SU-DHL-6 (cell line): Measurements from ENCODE around the gene MGRN1.

Experiments
- H2AFZ ChIP-seq: fragments of 200-600 bp; sonication (generic); 2 replicates; pipeline ENCODE4 v1.6.1; 2014; ENCODE audit warnings: low read depth, mild to moderate bottlenecking, moderate library complexity, mixed read lengths, antibody characterized with exemption, low read length; ENCODE audit not compliant: severe bottlenecking
- H3F3A ChIP-seq: fragments of 200-600 bp; shearing (Covaris generic); 2 replicates; pipeline ENCODE4 v1.6.0; 2016; ENCODE audit warnings: antibody characterized with exemption, mild to moderate bottlenecking; ENCODE audit not compliant: insufficient read depth
- H3K27ac ChIP-seq: fragments of 200-600 bp; sonication (generic); 2 replicates; pipeline ENCODE4 v1.5.1; 2016; ENCODE audit warnings: low read depth, mild to moderate bottlenecking, low read length, moderate library complexity, mixed read lengths
- H3K27me3 ChIP-seq: fragments of 200-600 bp; sonication (generic), shearing (Covaris generic); 2 replicates; pipeline ENCODE4 v1.6.0; 2014; ENCODE audit warnings: mild to moderate bottlenecking, low read length
- H3K36me3 ChIP-seq: fragments of 200-600 bp; sonication (generic); 2 replicates; pipeline ENCODE4 v1.6.1; 2014; ENCODE audit warnings: mild to moderate bottlenecking, low read length, mixed read lengths
- H3K4me2 ChIP-seq: fragments of 300-600, 200-600 bp; shearing (Covaris generic), sonication (generic); 2 replicates; pipeline ENCODE4 v1.6.0; 2014; ENCODE audit warnings: low read length, low read depth, mild to moderate bottlenecking; ENCODE audit not compliant: poor library complexity, severe bottlenecking
- H3K4me3 ChIP-seq: fragments of 200-600 bp; sonication (generic); 2 replicates; pipeline ENCODE4 v1.5.1; 2014; ENCODE audit warnings: antibody characterized with exemption, low read length, mild to moderate bottlenecking, mixed read lengths; ENCODE audit not compliant: insufficient read depth, poor library complexity, severe bottlenecking
- H3K79me2 ChIP-seq: fragments of 200-600 bp; sonication (generic); 2 replicates; pipeline ENCODE4 v1.6.1; 2014; ENCODE audit warnings: mild to moderate bottlenecking, low read length, moderate library complexity; ENCODE audit not compliant: insufficient read depth
- H3K9ac ChIP-seq: fragments of 200-600 bp; sonication (generic); 2 replicates; pipeline ENCODE4 v1.7.0; 2014; ENCODE audit warnings: mild to moderate bottlenecking, low read length
- H3K9me2 ChIP-seq: fragments of 200-600 bp; sonication (generic); replicated peaks from 2 replicates; pipeline ENCODE4 v1.6.1; 2014; ENCODE audit warnings: low read length; ENCODE audit not compliant: insufficient read depth
- H3K9me3 ChIP-seq: fragments of 200-600 bp; sonication (generic); 2 replicates; pipeline ENCODE4 v1.6.1; 2014; ENCODE audit warnings: low read length, mixed read lengths; ENCODE audit not compliant: insufficient read depth
- H4K20me1 ChIP-seq: fragments of 200-600 bp; sonication (generic); 2 replicates; pipeline ENCODE4 v1.6.1; 2014; ENCODE audit warnings: low read depth, mild to moderate bottlenecking, antibody characterized with exemption, low read length, moderate library complexity, mixed read lengths
- EZH2phosphoT487 ChIP-seq: fragments of 200-600 bp; sonication (generic), shearing (Covaris generic); conservative IDR thresholded peaks from 2 replicates; pipeline ENCODE4 v1.6.1; 2018; ENCODE audit warnings: mild to moderate bottlenecking, antibody characterized with exemption, low read length, moderate library complexity, mixed read lengths
- TF ChIP-seq, protein P1 (sequence below): fragments of 200-600 bp; sonication (generic); IDR thresholded peaks from one replicate; pipeline ENCODE4 v1.5.1; 2017; ENCODE audit warnings: antibody characterized with exemption, mild to moderate bottlenecking, low read length, moderate library complexity; ENCODE audit not compliant: insufficient read depth, poor library complexity, severe bottlenecking

The MGRN1 gene

DNA sequence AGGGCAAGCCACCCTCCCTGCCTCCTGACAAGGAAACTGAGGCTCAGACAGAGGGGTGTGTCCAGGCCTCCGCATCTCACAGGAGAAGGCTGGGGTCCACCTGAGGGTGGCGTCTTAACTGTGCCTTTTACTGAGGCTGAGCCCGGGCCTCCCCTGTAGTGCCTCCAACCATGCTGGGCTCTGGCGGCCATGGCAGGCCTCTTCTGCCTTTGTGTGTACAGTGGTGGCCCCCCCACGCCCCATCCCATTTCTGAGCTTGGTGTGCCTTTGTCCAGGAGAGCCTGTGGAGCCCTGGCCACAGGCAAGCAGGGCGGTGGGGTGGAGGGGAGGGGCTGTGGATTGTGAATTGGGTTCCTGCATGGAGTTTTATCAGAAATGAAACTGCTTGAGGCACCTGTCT, 31.2 kb downstream of the MGRN1 start:
- TF ChIP-seq, protein P1, sequence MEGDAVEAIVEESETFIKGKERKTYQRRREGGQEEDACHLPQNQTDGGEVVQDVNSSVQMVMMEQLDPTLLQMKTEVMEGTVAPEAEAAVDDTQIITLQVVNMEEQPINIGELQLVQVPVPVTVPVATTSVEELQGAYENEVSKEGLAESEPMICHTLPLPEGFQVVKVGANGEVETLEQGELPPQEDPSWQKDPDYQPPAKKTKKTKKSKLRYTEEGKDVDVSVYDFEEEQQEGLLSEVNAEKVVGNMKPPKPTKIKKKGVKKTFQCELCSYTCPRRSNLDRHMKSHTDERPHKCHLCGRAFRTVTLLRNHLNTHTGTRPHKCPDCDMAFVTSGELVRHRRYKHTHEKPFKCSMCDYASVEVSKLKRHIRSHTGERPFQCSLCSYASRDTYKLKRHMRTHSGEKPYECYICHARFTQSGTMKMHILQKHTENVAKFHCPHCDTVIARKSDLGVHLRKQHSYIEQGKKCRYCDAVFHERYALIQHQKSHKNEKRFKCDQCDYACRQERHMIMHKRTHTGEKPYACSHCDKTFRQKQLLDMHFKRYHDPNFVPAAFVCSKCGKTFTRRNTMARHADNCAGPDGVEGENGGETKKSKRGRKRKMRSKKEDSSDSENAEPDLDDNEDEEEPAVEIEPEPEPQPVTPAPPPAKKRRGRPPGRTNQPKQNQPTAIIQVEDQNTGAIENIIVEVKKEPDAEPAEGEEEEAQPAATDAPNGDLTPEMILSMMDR: no peak
- TF ChIP-seq EZH2phosphoT487: no peak
- H3K36me3 ChIP-seq: no peaks in the 10 kb centered on the region
- H3F3A ChIP-seq: no peaks in the 10 kb centered on the region
- H2AFZ ChIP-seq: no peak overlapping the region
- H3K79me2 ChIP-seq: no peaks in the 10 kb centered on the region
- no peaks in the 10 kb centered on the region for H4K20me1 ChIP-seq
- no peak overlapping the region for H3K4me3 ChIP-seq
- H3K4me2 ChIP-seq: no peak overlapping the region
- no peak overlapping the region for H3K9ac ChIP-seq
- no peak overlapping the region for H3K27ac ChIP-seq
- no peaks in the 10 kb centered on the region for H3K27me3 ChIP-seq
- H3K9me2 ChIP-seq: no peaks in the 10 kb centered on the region
- H3K9me3 ChIP-seq: no peaks in the 10 kb centered on the region

DNA sequence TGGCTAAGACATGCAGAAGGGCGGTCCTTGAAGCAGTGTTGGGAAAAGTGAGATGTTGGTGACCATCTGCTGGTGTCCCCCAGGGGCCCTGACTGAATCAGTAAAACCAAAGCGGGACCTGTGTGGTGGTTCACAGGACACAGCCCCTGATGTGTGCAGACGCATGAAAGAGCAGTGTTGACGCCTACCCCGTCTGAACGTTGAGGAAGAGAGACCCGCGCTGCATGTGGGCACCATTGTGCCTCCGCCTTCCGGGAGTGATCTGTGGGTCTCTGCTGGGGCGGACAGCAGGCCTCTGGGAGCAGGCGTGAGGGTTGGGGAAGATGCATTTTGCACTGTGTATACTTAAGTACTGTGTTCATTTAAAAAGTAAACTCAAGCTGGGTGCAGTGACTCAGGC, 31.6 kb downstream of the MGRN1 start:
- Histone ChIP-seq H3K9me2 (no peaks in the 10 kb centered on the region), H3K9me3 (no peaks in the 10 kb centered on the region), H3K79me2 (no peaks in the 10 kb centered on the region), H2AFZ (no peak overlapping the region), H4K20me1 (no peaks in the 10 kb centered on the region), H3F3A (no peaks in the 10 kb centered on the region), H3K4me2 (no peak overlapping the region), H3K27ac (no peak overlapping the region), H3K9ac (no peak overlapping the region), H3K4me3 (no peak overlapping the region), H3K36me3 (no peaks in the 10 kb centered on the region), H3K27me3 (no peaks in the 10 kb centered on the region)
- TF ChIP-seq, protein P1: no peak
- no peak for TF ChIP-seq EZH2phosphoT487

DNA sequence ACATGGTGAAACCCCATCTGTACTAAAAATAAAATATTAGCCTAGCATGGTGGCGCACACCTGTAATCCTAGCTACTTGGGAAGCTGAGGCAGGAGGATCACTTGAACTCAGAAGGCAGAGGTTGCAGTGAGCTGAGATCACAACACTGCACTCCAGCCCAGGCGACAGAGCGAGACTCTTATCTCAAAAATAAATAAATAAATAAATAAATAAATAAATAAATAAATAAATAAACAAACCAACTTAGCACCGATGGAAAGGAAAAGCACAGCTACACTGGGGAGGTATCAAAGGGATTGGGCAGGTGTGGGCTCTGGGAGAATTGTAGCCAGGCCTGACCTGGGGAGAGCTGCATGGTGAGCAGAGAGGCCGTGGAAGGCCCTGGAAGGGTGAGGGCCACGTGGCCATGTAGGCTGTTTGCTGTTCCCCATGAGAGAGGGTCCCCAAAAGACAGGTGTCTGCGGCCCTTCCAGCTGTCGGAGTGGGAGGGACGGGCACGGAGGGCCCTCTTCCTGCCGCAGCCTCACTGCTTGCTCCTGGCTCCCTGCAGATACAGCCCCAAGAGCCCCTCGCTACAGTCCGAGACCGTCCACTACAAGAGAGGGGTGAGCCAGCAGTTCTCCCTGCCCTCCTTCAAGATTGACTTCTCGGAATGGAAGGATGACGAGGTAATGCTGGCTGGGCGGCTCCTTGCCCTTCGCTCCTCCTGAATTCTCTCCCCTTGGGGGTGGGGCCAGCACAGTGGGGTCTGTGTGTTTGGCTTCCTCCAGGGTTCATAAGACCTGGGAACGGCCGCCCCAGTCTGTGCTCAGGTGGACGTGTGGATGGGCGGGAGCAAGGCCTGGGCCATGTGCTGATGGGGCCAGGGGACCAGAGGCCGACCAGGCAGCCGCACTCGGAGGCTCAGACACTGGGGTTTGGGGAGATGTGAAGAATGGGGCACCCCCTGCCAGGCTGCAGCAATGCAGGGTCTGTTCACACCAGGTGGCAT, 32.4 kb downstream of the MGRN1 start:
- no peaks in the 10 kb centered on the region for H3K36me3 ChIP-seq
- no peaks in the 10 kb centered on the region for H3K9me3 ChIP-seq
- H3K9ac ChIP-seq: no peak overlapping the region
- no peaks in the 10 kb centered on the region for H3K9me2 ChIP-seq
- TF ChIP-seq, protein P1: no peak
- TF ChIP-seq EZH2phosphoT487: no peak
- no peak overlapping the region for H3K4me3 ChIP-seq
- no peak overlapping the region for H3K4me2 ChIP-seq
- no peak overlapping the region for H3K27ac ChIP-seq
- H3K79me2 ChIP-seq: no peaks in the 10 kb centered on the region
- H2AFZ ChIP-seq: no peak overlapping the region
- no peaks in the 10 kb centered on the region for H3F3A ChIP-seq
- H3K27me3 ChIP-seq: no peaks in the 10 kb centered on the region
- no peaks in the 10 kb centered on the region for H4K20me1 ChIP-seq
